ENCODE data around the gene SUPT16H.

DNA sequence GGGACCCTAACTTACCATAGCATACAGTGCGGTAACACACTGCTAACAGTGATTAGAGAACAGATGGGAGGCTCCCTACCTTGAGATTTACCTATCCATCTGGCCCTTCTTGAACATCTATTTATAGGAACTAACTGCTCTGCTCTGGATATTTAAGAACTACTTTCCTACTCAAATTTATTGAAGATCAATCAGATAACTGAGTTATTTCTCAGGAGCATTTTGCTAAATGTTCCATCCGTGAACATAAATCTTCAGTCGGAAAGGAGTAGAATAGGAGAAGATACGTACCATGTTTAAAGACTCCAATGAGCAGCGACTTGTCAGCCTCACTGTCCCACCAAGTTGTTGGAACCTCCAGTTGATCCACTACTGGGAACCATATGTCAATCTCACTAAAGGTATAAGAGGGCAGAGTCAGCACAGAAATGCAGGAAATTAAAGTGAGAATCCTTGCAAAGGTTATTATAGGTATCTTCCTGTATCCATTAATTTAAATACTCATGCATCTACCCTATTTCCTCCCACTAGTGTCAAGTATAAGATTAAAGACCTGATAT, 15.6 kb upstream of the SUPT16H start:
- TF ChIP-seq, protein P1, sequence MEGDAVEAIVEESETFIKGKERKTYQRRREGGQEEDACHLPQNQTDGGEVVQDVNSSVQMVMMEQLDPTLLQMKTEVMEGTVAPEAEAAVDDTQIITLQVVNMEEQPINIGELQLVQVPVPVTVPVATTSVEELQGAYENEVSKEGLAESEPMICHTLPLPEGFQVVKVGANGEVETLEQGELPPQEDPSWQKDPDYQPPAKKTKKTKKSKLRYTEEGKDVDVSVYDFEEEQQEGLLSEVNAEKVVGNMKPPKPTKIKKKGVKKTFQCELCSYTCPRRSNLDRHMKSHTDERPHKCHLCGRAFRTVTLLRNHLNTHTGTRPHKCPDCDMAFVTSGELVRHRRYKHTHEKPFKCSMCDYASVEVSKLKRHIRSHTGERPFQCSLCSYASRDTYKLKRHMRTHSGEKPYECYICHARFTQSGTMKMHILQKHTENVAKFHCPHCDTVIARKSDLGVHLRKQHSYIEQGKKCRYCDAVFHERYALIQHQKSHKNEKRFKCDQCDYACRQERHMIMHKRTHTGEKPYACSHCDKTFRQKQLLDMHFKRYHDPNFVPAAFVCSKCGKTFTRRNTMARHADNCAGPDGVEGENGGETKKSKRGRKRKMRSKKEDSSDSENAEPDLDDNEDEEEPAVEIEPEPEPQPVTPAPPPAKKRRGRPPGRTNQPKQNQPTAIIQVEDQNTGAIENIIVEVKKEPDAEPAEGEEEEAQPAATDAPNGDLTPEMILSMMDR (IDR thresholded peaks at IDR 0.05): no peak
- TF ChIP-seq EP300 (IDR thresholded peaks at IDR 0.05): no peak

Data from ovary (tissue), 3 donors.